IPS-NIHi11 (cell line): ENCODE measurements around the gene SMARCC1.

ENCODE experiments used
- DNase-seq: peaks from one replicate; pipeline ENCODE4 v3.0.0; 2012; ENCODE audit warnings: mixed read lengths, low spot score

Gene SMARCC1

GRCh38 chr3:47701388-47701787 lies 80.3 kb downstream of the SMARCC1 start:
- DNase-seq: no peak

GRCh38 chr3:47692158-47692557 lies 89.5 kb downstream of the SMARCC1 start:
- DNase-seq: no peak

- no peak for DNase-seq
These were observed 93.2 kb downstream of the SMARCC1 start for GRCh38 chr3:47688488-47688887.

- no peak for DNase-seq
These were observed 96.7 kb downstream of the SMARCC1 start for GRCh38 chr3:47685037-47685436.

- DNase-seq: no peak
These were observed 100.7 kb downstream of the SMARCC1 start for GRCh38 chr3:47681016-47681415.

GRCh38 chr3:47678446-47679338 lies 103.0 kb downstream of the SMARCC1 start:
- DNase-seq: no peak

- no peak for DNase-seq
These were observed 112.5 kb downstream of the SMARCC1 start for GRCh38 chr3:47669026-47669749.

GRCh38 chr3:47666118-47666517 lies 115.6 kb downstream of the SMARCC1 start:
- DNase-seq: no peak

GRCh38 chr3:47664519-47664918 lies 117.2 kb downstream of the SMARCC1 start:
- peak; percentile 57 for DNase-seq

GRCh38 chr3:47663630-47664240 lies 118.0 kb downstream of the SMARCC1 start:
- no peak for DNase-seq

GRCh38 chr3:47661121-47661752 lies 120.5 kb downstream of the SMARCC1 start:
- no peak for DNase-seq

GRCh38 chr3:47658444-47658843 lies 123.2 kb downstream of the SMARCC1 start:
- DNase-seq: no peak

- DNase-seq: no peak
These were observed 129.6 kb downstream of the SMARCC1 start for GRCh38 chr3:47652142-47652541.

- no peak for DNase-seq
These were observed 131.4 kb downstream of the SMARCC1 start for GRCh38 chr3:47650294-47650693.

- no peak for DNase-seq
These were observed 134.1 kb downstream of the SMARCC1 start for GRCh38 chr3:47647550-47647949.

- DNase-seq: no peak
These were observed 135.3 kb downstream of the SMARCC1 start for GRCh38 chr3:47646362-47646761.

GRCh38 chr3:47645551-47645950 lies 136.1 kb downstream of the SMARCC1 start:
- DNase-seq: no peak

- DNase-seq: no peak
These were observed 138.6 kb downstream of the SMARCC1 start for GRCh38 chr3:47643092-47643491.

GRCh38 chr3:47641739-47642138 lies 140.0 kb downstream of the SMARCC1 start:
- no peak for DNase-seq

- no peak for DNase-seq
These were observed 144.8 kb downstream of the SMARCC1 start for GRCh38 chr3:47636921-47637320.

GRCh38 chr3:47636225-47636624 lies 145.5 kb downstream of the SMARCC1 start:
- no peak for DNase-seq

GRCh38 chr3:47635536-47635935 lies 146.2 kb downstream of the SMARCC1 start:
- DNase-seq: no peak
